ENCODE measurements around the gene ZNF503. TPM values are rescaled to one million over a fixed set of nuclear protein-coding genes. Genes with fewer than 3 reads are reported as not detected.

The ZNF503 gene
- total RNA-seq, 1 donor from 2014 or later, result 38.5 TPM

GRCh38 chr10:75407224-75407712 is 5.7 kb upstream of the ZNF503 start:
- DNase-seq (ENCODE audit: extremely low spot score, unreplicated experiment), result no peak
- peaks cover 67% of the 10 kb centered on the region for H3K27me3 Mint-ChIP-seq (ENCODE audit: unreplicated experiment)

GRCh38 chr10:75406462-75407223 is 5.1 kb upstream of the ZNF503 start:
- TF ChIP-seq CTCF (IDR thresholded peaks at IDR 0.05), result no peak
- peaks cover 63% of the 10 kb centered on the region for H3K27me3 Mint-ChIP-seq (ENCODE audit: unreplicated experiment)
- H3K9me3 Mint-ChIP-seq (ENCODE audit: unreplicated experiment), result no peaks in the 10 kb centered on the region
- DNase-seq (ENCODE audit: extremely low spot score, unreplicated experiment), result no peak
- H3K36me3 Mint-ChIP-seq (ENCODE audit: unreplicated experiment), result no peaks in the 10 kb centered on the region
- no peak overlapping the region for H3K27ac Mint-ChIP-seq (ENCODE audit: unreplicated experiment)
- H3K4me3 Mint-ChIP-seq (ENCODE audit: unreplicated experiment), result no peak overlapping the region
- H3K4me1 Mint-ChIP-seq (ENCODE audit: unreplicated experiment), result peaks cover 44% of the 10 kb centered on the region

More at GRCh38 chr10:75407224-75407712, 5.7 kb upstream of the ZNF503 start:
- Mint-ChIP-seq H3K36me3 (ENCODE audit: unreplicated experiment) (no peaks in the 10 kb centered on the region), H3K27ac (ENCODE audit: unreplicated experiment) (no peak overlapping the region), H3K4me3 (ENCODE audit: unreplicated experiment) (peak overlapping the region; percentile 38), H3K4me1 (ENCODE audit: unreplicated experiment) (peaks cover 44% of the 10 kb centered on the region), H3K9me3 (ENCODE audit: unreplicated experiment) (no peaks in the 10 kb centered on the region)
- TF ChIP-seq CTCF (IDR thresholded peaks at IDR 0.05), result no peak

GRCh38 chr10:75405598-75406461 is 4.3 kb upstream of the ZNF503 start:
- H3K27me3 Mint-ChIP-seq (ENCODE audit: unreplicated experiment), result peaks cover 55% of the 10 kb centered on the region
- no peak overlapping the region for H3K27ac Mint-ChIP-seq (ENCODE audit: unreplicated experiment)
- no peaks in the 10 kb centered on the region for H3K9me3 Mint-ChIP-seq (ENCODE audit: unreplicated experiment)
- DNase-seq (ENCODE audit: extremely low spot score, unreplicated experiment), result no peak
- TF ChIP-seq CTCF (IDR thresholded peaks at IDR 0.05), result no peak
- no peaks in the 10 kb centered on the region for H3K36me3 Mint-ChIP-seq (ENCODE audit: unreplicated experiment)
- peaks cover 44% of the 10 kb centered on the region for H3K4me1 Mint-ChIP-seq (ENCODE audit: unreplicated experiment)
- peak overlapping the region; percentile 64 for H3K4me3 Mint-ChIP-seq (ENCODE audit: unreplicated experiment)

- H3K27me3 Mint-ChIP-seq (ENCODE audit: unreplicated experiment), result peaks cover 46% of the 10 kb centered on the region
- no peak for TF ChIP-seq CTCF (IDR thresholded peaks at IDR 0.05)
- H3K4me3 Mint-ChIP-seq (ENCODE audit: unreplicated experiment), result no peak overlapping the region
- no peak overlapping the region for H3K27ac Mint-ChIP-seq (ENCODE audit: unreplicated experiment)
- H3K4me1 Mint-ChIP-seq (ENCODE audit: unreplicated experiment), result peaks cover 44% of the 10 kb centered on the region
- DNase-seq (ENCODE audit: extremely low spot score, unreplicated experiment), result no peak
- H3K9me3 Mint-ChIP-seq (ENCODE audit: unreplicated experiment), result no peaks in the 10 kb centered on the region
- no peaks in the 10 kb centered on the region for H3K36me3 Mint-ChIP-seq (ENCODE audit: unreplicated experiment)
Observed at GRCh38 chr10:75404815-75405597, 3.4 kb upstream of the ZNF503 start.
